IMR-90 (cell line): ENCODE measurements around the gene KCNH5. TPM values are rescaled to one million over a fixed set of nuclear protein-coding genes. Genes with fewer than 3 reads are reported as not detected.

Experiments used
- ATAC-seq: fragments of 200-7000 bp; cut with Tn5 transposase; 2 replicates; pipeline ENCODE4 v1.9.1; 2020; ENCODE audit warnings: low read depth, mild to moderate bottlenecking, moderate library complexity
- BruUV-seq: library from RNA; stranded (reverse); fragments of 400-500 nt; replicated peaks from 2 replicates; lab custom pipeline; 2021; lab: Mats Ljungman, UMichigan
- CTCF ChIA-PET: fragments of 300-600 bp; formaldehyde crosslinking; extraction: SDS; loops from one replicate; lab custom pipeline; 2021; ENCODE audit warnings: antibody characterized with exemption; lab: Yijun Ruan, JAX
- POLR2A ChIA-PET: fragments of 300-600 bp; sonication (Branson Sonifier 250); formaldehyde crosslinking; loops from one replicate; lab custom pipeline; 2022; ENCODE audit warnings: antibody characterized with exemption; ENCODE audit not compliant: unreplicated experiment; lab: Charles Lee
- DNase-seq: peaks from one replicate; pipeline ENCODE4 v3.0.0; 2013
- H2AFZ ChIP-seq: replicated peaks from 2 replicates; pipeline ENCODE3; 2013; ENCODE audit warnings: low read length, mild to moderate bottlenecking; ENCODE audit not compliant: poor library complexity
- H2AK5ac ChIP-seq: 2 replicates; pipeline ENCODE4 v1.6.1; 2013; ENCODE audit warnings: low read depth, low read length, inconsistent platforms
- H2AK9ac ChIP-seq: replicated peaks from 2 replicates; pipeline ENCODE3; 2013; ENCODE audit warnings: mild to moderate bottlenecking, low read depth, low read length, moderate library complexity; ENCODE audit not compliant: poor library complexity
- H2BK120ac ChIP-seq: 2 replicates; pipeline ENCODE4 v1.6.1; 2013; ENCODE audit warnings: low read depth, low read length, inconsistent platforms
- H2BK15ac ChIP-seq: 3 replicates; pipeline ENCODE4 v1.6.1; 2013; ENCODE audit warnings: low read depth, low read length, inconsistent platforms
- H2BK20ac ChIP-seq: 2 replicates; pipeline ENCODE4 v1.6.1; 2013; ENCODE audit warnings: low read depth, mild to moderate bottlenecking, inconsistent platforms, low read length, moderate library complexity
- H2BK5ac ChIP-seq: 2 replicates; pipeline ENCODE4 v1.6.1; 2013; ENCODE audit warnings: mild to moderate bottlenecking, low read depth, low read length, inconsistent platforms; ENCODE audit not compliant: poor library complexity, severe bottlenecking
- H3K14ac ChIP-seq: replicated peaks from 2 replicates; pipeline ENCODE4 v1.6.1; 2013; ENCODE audit warnings: low read depth, low read length, inconsistent platforms
- H3K18ac ChIP-seq: 2 replicates; pipeline ENCODE4 v1.6.1; 2013; ENCODE audit warnings: low read depth, low read length, control low read depth
- H3K23ac ChIP-seq: 2 replicates; pipeline ENCODE4 v1.6.1; 2013; ENCODE audit warnings: low read depth, low read length, inconsistent platforms
- H3K27ac ChIP-seq: 2 replicates; pipeline ENCODE4 v1.5.1; 2013; ENCODE audit warnings: mild to moderate bottlenecking, control low read depth, low read length; ENCODE audit not compliant: insufficient read depth
- H3K27me3 ChIP-seq: 2 replicates; pipeline ENCODE4 v1.6.1; 2013; ENCODE audit warnings: low read length; ENCODE audit not compliant: control insufficient read depth, insufficient read depth
- H3K36me3 ChIP-seq: 2 replicates; pipeline ENCODE4 v1.6.1; 2013; ENCODE audit warnings: low read length, mixed read lengths; ENCODE audit not compliant: control insufficient read depth, insufficient read depth
- H3K4ac ChIP-seq: 2 replicates; pipeline ENCODE4 v1.6.1; 2013; ENCODE audit warnings: low read depth, low read length, inconsistent platforms
- H3K4me1 ChIP-seq: 2 replicates; pipeline ENCODE4 v1.6.1; 2013; ENCODE audit warnings: low read length, mixed read lengths; ENCODE audit not compliant: control insufficient read depth, insufficient read depth
- H3K4me2 ChIP-seq: 2 replicates; pipeline ENCODE4 v1.6.1; 2013; ENCODE audit warnings: low read depth, mild to moderate bottlenecking, control low read depth, low read length, moderate library complexity
- H3K4me3 ChIP-seq: 2 replicates; pipeline ENCODE4 v1.5.1; 2013; ENCODE audit warnings: low read depth, mild to moderate bottlenecking, control low read depth, low read length, moderate library complexity; ENCODE audit not compliant: insufficient read depth
- H3K56ac ChIP-seq: 2 replicates; pipeline ENCODE4 v1.6.1; 2013; ENCODE audit warnings: low read length, inconsistent platforms; ENCODE audit not compliant: insufficient read depth; ENCODE audit errors: extremely low read depth
- H3K79me1 ChIP-seq, 2 experiments: 2 replicates each; pipeline ENCODE4 v1.6.1; 2013; ENCODE audit warnings: low read length in 2 of 2, inconsistent platforms in 1 of 2, low read depth in 1 of 2
- H3K9ac ChIP-seq: 2 replicates; pipeline ENCODE4 v1.6.1; 2013; ENCODE audit warnings: low read depth, low read length, control low read depth
- H3K9me1 ChIP-seq: 2 replicates; pipeline ENCODE4 v1.6.1; 2013; ENCODE audit warnings: low read length, inconsistent platforms; ENCODE audit not compliant: insufficient read depth
- H3K9me3 ChIP-seq: 2 replicates; pipeline ENCODE4 v1.6.1; 2013; ENCODE audit warnings: low read length; ENCODE audit not compliant: control insufficient read depth, insufficient read depth
- H4K20me1 ChIP-seq: 2 replicates; pipeline ENCODE4 v1.6.1; 2013; ENCODE audit warnings: low read length, inconsistent platforms; ENCODE audit not compliant: insufficient read depth
- H4K5ac ChIP-seq: 2 replicates; pipeline ENCODE4 v1.6.1; 2013; ENCODE audit warnings: mild to moderate bottlenecking, low read depth, low read length, control low read depth
- H4K8ac ChIP-seq, 2 experiments: 2 replicates each; pipeline ENCODE4 v1.6.1; 2013; ENCODE audit warnings: low read depth in 2 of 2, low read length in 2 of 2, control low read depth in 1 of 2, inconsistent platforms in 1 of 2
- H4K91ac ChIP-seq: 2 replicates; pipeline ENCODE4 v1.6.1; 2013; ENCODE audit warnings: low read depth, low read length, inconsistent platforms; ENCODE audit not compliant: insufficient read depth
- CEBPB ChIP-seq: IDR thresholded peaks from 2 replicates; pipeline ENCODE4 v1.6.1; 2012; ENCODE audit warnings: low read depth, low read length, improper control_type of control experiment
- CHD1 ChIP-seq: IDR thresholded peaks from 2 replicates; pipeline ENCODE4 v1.6.1; 2012; ENCODE audit warnings: low read depth, low read length, improper control_type of control experiment
- CTCF ChIP-seq: conservative IDR thresholded peaks from 2 replicates; pipeline ENCODE4 v1.5.1; 2012; ENCODE audit warnings: mild to moderate bottlenecking, low read depth, low read length, improper control_type of control experiment
- ELK1 ChIP-seq: fragments of 150-350 bp; IDR thresholded peaks from 2 replicates; pipeline ENCODE4 v1.6.1; 2016; ENCODE audit warnings: low read depth, mild to moderate bottlenecking, low read length, moderate library complexity, borderline replicate concordance
- FOS ChIP-seq: fragments of 150-350 bp; IDR thresholded peaks from 2 replicates; pipeline ENCODE4 v1.6.1; 2016; ENCODE audit warnings: low read depth, low read length
- MAZ ChIP-seq: IDR thresholded peaks from 2 replicates; pipeline ENCODE4 v1.6.1; 2012; ENCODE audit warnings: low read depth, mild to moderate bottlenecking, low read length, improper control_type of control experiment, moderate library complexity, borderline replicate concordance
- NFE2L2 ChIP-seq: fragments of 150-350 bp; IDR thresholded peaks from 2 replicates; pipeline ENCODE4 v1.6.1; 2016; ENCODE audit warnings: low read depth, mild to moderate bottlenecking, low read length
- RFX5 ChIP-seq: IDR thresholded peaks from 2 replicates; pipeline ENCODE4 v1.8.0; 2012; ENCODE audit warnings: low read depth, mild to moderate bottlenecking, low read length, moderate library complexity
- USF2 ChIP-seq: fragments of 150-350 bp; IDR thresholded peaks from 2 replicates; pipeline ENCODE4 v1.6.1; 2017; ENCODE audit warnings: mild to moderate bottlenecking, antibody characterized with exemption, low read length, low read depth
- WGBS, 2 experiments: methylation state at CpG; one replicate each; pipeline versions ENCODE4 v1.1.5 to v1.1.7; 2013; ENCODE audit warnings: missing lambda C conversion rate in 2 of 2; ENCODE audit not compliant: insufficient read length in 1 of 2; ENCODE audit errors: extremely low coverage in 2 of 2; 5-methylcytosine and 5-hydroxymethylcytosine counted together
- dilution Hi-C: fragments of 300-500 bp; cut with HindIII; formaldehyde crosslinking; loops from one replicate; pipeline ENCODE4 v1.14.3; 2018; ENCODE audit warnings: low sequenced_read_pairs; ENCODE audit not compliant: unreplicated experiment
- in situ Hi-C: fragments of 300-500 bp; cut with MboI; formaldehyde crosslinking; loops from 3 replicates; pipeline ENCODE4 v1.14.3; 2019; ENCODE audit warnings: low sequenced_read_pairs, inconsistent platforms, mixed read lengths
- intact Hi-C: fragments of 100-400 bp; cut with micrococcal nuclease; formaldehyde crosslinking; loops from 2 replicates; pipeline ENCODE4 v1.10.0; 2022
- polyA plus RNA-seq, 3 experiments: library from polyadenylated mRNA; depleted of rRNA; stranded (reverse); fragments of >200 nt; gene quantifications; 2 replicates each; pipeline ENCODE4 v1.2.3, GENCODE V29; 2012; ENCODE audit warnings: low replicate concordance in 1 of 3
- total RNA-seq: library from RNA; depleted of rRNA; stranded (reverse); fragments of >200 nt; gene quantifications from 2 replicates; pipeline ENCODE4 v1.2.3, GENCODE V29; 2012

KCNH5 gene
- total and polyA plus RNA-seq, 2 of the 4 experiments (the other 2 are of a cell fraction): under 0.01 to 0.03 TPM

GRCh38 chr14:62778852-62779251 lies 266.4 kb downstream of the KCNH5 start:
- Histone ChIP-seq H3K79me1 (no peaks in the 10 kb centered on the region), H4K91ac (no peak overlapping the region), H2AK5ac (no peak overlapping the region), H2BK120ac (no peak overlapping the region), H4K20me1 (no peaks in the 10 kb centered on the region), H2BK20ac (no peak overlapping the region), H3K27ac (no peak overlapping the region), H3K18ac (no peak overlapping the region), H2BK5ac (no peak overlapping the region), H3K14ac (no peak overlapping the region), H2AK9ac (no peak overlapping the region), H3K4ac (no peak overlapping the region), H3K4me1 (peaks cover 3% of the 10 kb centered on the region), H3K4me2 (no peak overlapping the region), H4K8ac (no peak overlapping the region), H3K23ac (no peak overlapping the region), H4K5ac (no peak overlapping the region), H3K27me3 (no peaks in the 10 kb centered on the region), H2BK15ac (no peak overlapping the region), H3K56ac (no peak overlapping the region), H3K9ac (no peak overlapping the region), H3K36me3 (no peaks in the 10 kb centered on the region), H3K9me1 (no peaks in the 10 kb centered on the region; the same call in 1 of the 2 replicates), H2AFZ (no peak overlapping the region), H3K9me3 (no peaks in the 10 kb centered on the region), H3K4me3 (no peak overlapping the region)
- ATAC-seq (peak; percentile 27), DNase-seq (peak; percentile 53)
- intact Hi-C loops (no loop called here), in situ Hi-C loops (no loop called here), dilution Hi-C loops (no loop called here)
- ChIA-PET CTCF (no interaction called here), POLR2A (no interaction called here)
- TF ChIP-seq NFE2L2: no peak
- no peak for TF ChIP-seq RFX5
- TF ChIP-seq ELK1: no peak
- no peak for TF ChIP-seq CEBPB
- TF ChIP-seq CHD1: no peak
- no peak for TF ChIP-seq USF2
- TF ChIP-seq MAZ: no peak
- TF ChIP-seq FOS: no peak
- no peak for TF ChIP-seq CTCF
- WGBS, 2 experiments: 40% methylated on average over 1 of the region's 1 CpG; no CpG with 5 or more reads in 1 of the 2 experiments
- no TSS peak for BruUV-seq
